Neural cell (in vitro differentiated cells): ENCODE data around the gene IRS2. TPM values are rescaled to one million over a fixed set of nuclear protein-coding genes. Genes with fewer than 3 reads are reported as not detected.

ENCODE experiments used
- H2AFZ ChIP-seq: fragments of 200-600, 300-800 bp; sonication (generic), shearing (Covaris generic); 2 replicates; pipeline ENCODE4 v1.6.0; 2014; ENCODE audit warnings: low read depth, mild to moderate bottlenecking, antibody characterized with exemption, low read length, moderate library complexity
- H3F3A ChIP-seq: fragments of 200-600 bp; shearing (Covaris generic); 2 replicates; pipeline ENCODE4 v1.6.1; 2016; ENCODE audit warnings: mild to moderate bottlenecking, moderate library complexity, mixed read lengths, antibody characterized with exemption, low read length; ENCODE audit not compliant: insufficient read depth, poor library complexity, severe bottlenecking
- H3K27ac ChIP-seq: fragments of 200-600, 300-800 bp; sonication (generic), shearing (Covaris generic); 2 replicates; pipeline ENCODE4 v1.5.1; 2014; ENCODE audit warnings: mild to moderate bottlenecking, low read length, moderate library complexity
- H3K27me3 ChIP-seq: fragments of 300-800, 200-600 bp; sonication (generic), shearing (Covaris generic); 2 replicates; pipeline ENCODE4 v1.6.0; 2014; ENCODE audit warnings: mild to moderate bottlenecking, low read depth, low read length, moderate library complexity; ENCODE audit not compliant: insufficient read depth
- H3K36me3 ChIP-seq: fragments of 300-800, 200-600 bp; sonication (generic), shearing (Covaris generic); 2 replicates; pipeline ENCODE4 v1.5.1; 2014; ENCODE audit warnings: mild to moderate bottlenecking, antibody characterized with exemption, low read length, moderate library complexity; ENCODE audit not compliant: insufficient read depth
- H3K4me2 ChIP-seq: fragments of 300-800, 200-600 bp; sonication (generic), shearing (Covaris generic); 2 replicates; pipeline ENCODE4 v1.6.0; 2014; ENCODE audit warnings: mild to moderate bottlenecking, low read length
- H3K4me3 ChIP-seq: fragments of 300-800, 200-600 bp; sonication (generic), shearing (Covaris generic); 2 replicates; pipeline ENCODE4 v1.5.1; 2014; ENCODE audit warnings: mild to moderate bottlenecking, low read length, moderate library complexity
- H3K79me2 ChIP-seq: fragments of 200-600 bp; shearing (Covaris generic); replicated peaks from 2 replicates; pipeline ENCODE4 v1.6.0; 2014; ENCODE audit warnings: mild to moderate bottlenecking, low read length, moderate library complexity; ENCODE audit not compliant: insufficient read depth
- H3K9ac ChIP-seq: fragments of 300-800, 200-600 bp; sonication (generic), shearing (Covaris generic); 2 replicates; pipeline ENCODE4 v1.6.1; 2016; ENCODE audit warnings: mild to moderate bottlenecking, low read length, mixed read lengths
- H3K9me2 ChIP-seq: fragments of 200-600 bp; shearing (Covaris generic); 2 replicates; pipeline ENCODE4 v1.6.1; 2016; ENCODE audit warnings: mild to moderate bottlenecking, low read length, mixed read lengths; ENCODE audit not compliant: insufficient read depth
- H3K9me3 ChIP-seq: fragments of 200-600, 300-800 bp; sonication (generic), shearing (Covaris generic); 2 replicates; pipeline ENCODE4 v1.6.1; 2016; ENCODE audit warnings: mild to moderate bottlenecking, mixed run types, low read length, moderate library complexity, mixed read lengths
- H4K20me1 ChIP-seq: fragments of 200-600 bp; shearing (Covaris generic); 2 replicates; pipeline ENCODE4 v1.6.1; 2016; ENCODE audit warnings: mild to moderate bottlenecking, mixed run types; ENCODE audit not compliant: insufficient read depth
- EP300 ChIP-seq: fragments of 450-650 bp; conservative IDR thresholded peaks from 2 replicates; pipeline ENCODE4 v1.6.1; 2014; ENCODE audit warnings: antibody characterized with exemption, mild to moderate bottlenecking, moderate library complexity; ENCODE audit not compliant: poor library complexity, severe bottlenecking
- EZH2 ChIP-seq: fragments of 200-600, 300-800 bp; shearing (Covaris generic), sonication (generic); IDR thresholded peaks from 2 replicates; pipeline ENCODE4 v1.6.1; 2014; ENCODE audit warnings: antibody characterized with exemption, low read length, borderline replicate concordance, mild to moderate bottlenecking; ENCODE audit not compliant: insufficient read depth, poor library complexity, severe bottlenecking
- MXI1 ChIP-seq: fragments of 450-650 bp; conservative IDR thresholded peaks from 2 replicates; pipeline ENCODE4 v1.6.1; 2014; ENCODE audit warnings: antibody characterized with exemption, mild to moderate bottlenecking; ENCODE audit not compliant: poor library complexity, severe bottlenecking
- POLR2AphosphoS5 ChIP-seq: IDR thresholded peaks from 2 replicates; pipeline ENCODE4 v1.6.1; 2012
- RAD21 ChIP-seq: fragments of 450-650 bp; conservative IDR thresholded peaks from 2 replicates; pipeline ENCODE4 v1.6.1; 2014; ENCODE audit warnings: antibody characterized with exemption, mild to moderate bottlenecking, moderate library complexity
- SMC3 ChIP-seq: fragments of 450-650 bp; conservative IDR thresholded peaks from 2 replicates; pipeline ENCODE4 v1.6.1; 2014; ENCODE audit warnings: antibody characterized with exemption, mild to moderate bottlenecking, moderate library complexity; ENCODE audit not compliant: poor library complexity
- TAF1 ChIP-seq: IDR thresholded peaks from 2 replicates; pipeline ENCODE4 v1.6.1; 2012; ENCODE audit warnings: low read depth
- polyA plus RNA-seq: library from polyadenylated mRNA; depleted of rRNA; stranded (reverse); fragments of >200 nt; gene quantifications from 2 replicates; pipeline ENCODE4 v1.2.3, GENCODE V29; 2014
- TF ChIP-seq, protein P1 (sequence below): fragments of 450-650 bp; IDR thresholded peaks from 2 replicates; pipeline ENCODE4 v1.5.1; 2014; ENCODE audit warnings: antibody characterized with exemption, mild to moderate bottlenecking, moderate library complexity; ENCODE audit not compliant: poor library complexity, severe bottlenecking
- TF ChIP-seq, protein P2 (sequence below): IDR thresholded peaks from 2 replicates; pipeline ENCODE4 v1.6.1; 2012; ENCODE audit warnings: borderline replicate concordance

The IRS2 gene
- polyA plus RNA-seq, 1 donor from 2014 or later = 7.1 TPM

DNA sequence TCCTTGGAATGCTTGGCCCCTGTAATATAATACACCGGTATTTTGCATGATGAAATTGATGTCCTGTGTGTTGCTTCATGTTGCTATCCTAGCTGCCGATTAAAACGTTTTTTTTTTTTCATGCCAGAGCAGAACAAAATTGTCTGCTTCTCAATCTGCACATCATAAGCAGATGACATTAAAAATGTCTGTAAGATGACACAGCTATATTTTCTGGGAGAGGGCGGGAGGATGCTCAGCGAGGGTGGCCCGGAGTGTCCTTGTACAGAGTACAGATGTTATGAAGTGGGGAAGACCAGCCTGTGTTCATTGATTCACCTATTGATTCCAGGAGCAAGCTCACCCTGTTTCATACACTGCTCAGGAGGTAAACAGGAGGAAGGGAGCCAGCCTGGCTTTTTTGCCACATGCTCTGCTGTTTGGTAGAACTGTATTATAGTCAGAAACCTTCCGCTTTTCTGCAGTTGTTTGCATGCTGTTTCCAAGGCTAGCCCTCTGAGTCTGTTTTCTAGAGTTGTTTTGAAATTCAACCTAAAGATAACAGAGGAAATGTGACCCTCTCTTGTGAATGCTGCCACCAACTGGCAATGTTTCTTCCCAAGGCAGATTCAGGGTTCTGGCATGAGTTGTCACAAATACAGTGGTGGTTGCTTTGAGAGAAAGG is 4.7 kb upstream of the IRS2 start:
- no peaks in the 10 kb centered on the region for H4K20me1 ChIP-seq
- H3K79me2 ChIP-seq = no peaks in the 10 kb centered on the region
- H3K27me3 ChIP-seq = no peaks in the 10 kb centered on the region
- TF ChIP-seq, protein P1, sequence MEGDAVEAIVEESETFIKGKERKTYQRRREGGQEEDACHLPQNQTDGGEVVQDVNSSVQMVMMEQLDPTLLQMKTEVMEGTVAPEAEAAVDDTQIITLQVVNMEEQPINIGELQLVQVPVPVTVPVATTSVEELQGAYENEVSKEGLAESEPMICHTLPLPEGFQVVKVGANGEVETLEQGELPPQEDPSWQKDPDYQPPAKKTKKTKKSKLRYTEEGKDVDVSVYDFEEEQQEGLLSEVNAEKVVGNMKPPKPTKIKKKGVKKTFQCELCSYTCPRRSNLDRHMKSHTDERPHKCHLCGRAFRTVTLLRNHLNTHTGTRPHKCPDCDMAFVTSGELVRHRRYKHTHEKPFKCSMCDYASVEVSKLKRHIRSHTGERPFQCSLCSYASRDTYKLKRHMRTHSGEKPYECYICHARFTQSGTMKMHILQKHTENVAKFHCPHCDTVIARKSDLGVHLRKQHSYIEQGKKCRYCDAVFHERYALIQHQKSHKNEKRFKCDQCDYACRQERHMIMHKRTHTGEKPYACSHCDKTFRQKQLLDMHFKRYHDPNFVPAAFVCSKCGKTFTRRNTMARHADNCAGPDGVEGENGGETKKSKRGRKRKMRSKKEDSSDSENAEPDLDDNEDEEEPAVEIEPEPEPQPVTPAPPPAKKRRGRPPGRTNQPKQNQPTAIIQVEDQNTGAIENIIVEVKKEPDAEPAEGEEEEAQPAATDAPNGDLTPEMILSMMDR = peak; percentile 83
- no peak for TF ChIP-seq EZH2
- TF ChIP-seq, protein P2, sequence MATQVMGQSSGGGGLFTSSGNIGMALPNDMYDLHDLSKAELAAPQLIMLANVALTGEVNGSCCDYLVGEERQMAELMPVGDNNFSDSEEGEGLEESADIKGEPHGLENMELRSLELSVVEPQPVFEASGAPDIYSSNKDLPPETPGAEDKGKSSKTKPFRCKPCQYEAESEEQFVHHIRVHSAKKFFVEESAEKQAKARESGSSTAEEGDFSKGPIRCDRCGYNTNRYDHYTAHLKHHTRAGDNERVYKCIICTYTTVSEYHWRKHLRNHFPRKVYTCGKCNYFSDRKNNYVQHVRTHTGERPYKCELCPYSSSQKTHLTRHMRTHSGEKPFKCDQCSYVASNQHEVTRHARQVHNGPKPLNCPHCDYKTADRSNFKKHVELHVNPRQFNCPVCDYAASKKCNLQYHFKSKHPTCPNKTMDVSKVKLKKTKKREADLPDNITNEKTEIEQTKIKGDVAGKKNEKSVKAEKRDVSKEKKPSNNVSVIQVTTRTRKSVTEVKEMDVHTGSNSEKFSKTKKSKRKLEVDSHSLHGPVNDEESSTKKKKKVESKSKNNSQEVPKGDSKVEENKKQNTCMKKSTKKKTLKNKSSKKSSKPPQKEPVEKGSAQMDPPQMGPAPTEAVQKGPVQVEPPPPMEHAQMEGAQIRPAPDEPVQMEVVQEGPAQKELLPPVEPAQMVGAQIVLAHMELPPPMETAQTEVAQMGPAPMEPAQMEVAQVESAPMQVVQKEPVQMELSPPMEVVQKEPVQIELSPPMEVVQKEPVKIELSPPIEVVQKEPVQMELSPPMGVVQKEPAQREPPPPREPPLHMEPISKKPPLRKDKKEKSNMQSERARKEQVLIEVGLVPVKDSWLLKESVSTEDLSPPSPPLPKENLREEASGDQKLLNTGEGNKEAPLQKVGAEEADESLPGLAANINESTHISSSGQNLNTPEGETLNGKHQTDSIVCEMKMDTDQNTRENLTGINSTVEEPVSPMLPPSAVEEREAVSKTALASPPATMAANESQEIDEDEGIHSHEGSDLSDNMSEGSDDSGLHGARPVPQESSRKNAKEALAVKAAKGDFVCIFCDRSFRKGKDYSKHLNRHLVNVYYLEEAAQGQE = no peak
- no peak for TF ChIP-seq MXI1
- no peak for TF ChIP-seq POLR2AphosphoS5
- peak; percentile 86 for TF ChIP-seq RAD21
- TF ChIP-seq TAF1 = no peak
- peak; percentile 86 for TF ChIP-seq SMC3
- H3K9ac ChIP-seq = no peak overlapping the region
- H3K36me3 ChIP-seq = no peaks in the 10 kb centered on the region
- peaks cover 3% of the 10 kb centered on the region for H3F3A ChIP-seq
- H3K9me3 ChIP-seq = no peaks in the 10 kb centered on the region
- no peak overlapping the region for H2AFZ ChIP-seq
- no peak overlapping the region for H3K4me2 ChIP-seq
- no peak overlapping the region for H3K27ac ChIP-seq
- H3K4me3 ChIP-seq = no peak overlapping the region
- H3K9me2 ChIP-seq = no peaks in the 10 kb centered on the region

- H3K9me2 ChIP-seq = no peaks in the 10 kb centered on the region
- no peaks in the 10 kb centered on the region for H3K79me2 ChIP-seq
- H2AFZ ChIP-seq = no peak overlapping the region
- H3F3A ChIP-seq = peaks cover 3% of the 10 kb centered on the region
- H3K9me3 ChIP-seq = no peaks in the 10 kb centered on the region
- no peaks in the 10 kb centered on the region for H4K20me1 ChIP-seq
- TF ChIP-seq, protein P2 = no peak
- TF ChIP-seq SMC3 (no peak), EP300 (no peak), TAF1 (no peak), RAD21 (no peak), EZH2 (no peak), MXI1 (no peak), POLR2AphosphoS5 (no peak)
- TF ChIP-seq, protein P1 = no peak
- H3K4me3 ChIP-seq = no peak overlapping the region
- no peak overlapping the region for H3K27ac ChIP-seq
- H3K4me2 ChIP-seq = no peak overlapping the region
- H3K27me3 ChIP-seq = no peaks in the 10 kb centered on the region
- H3K9ac ChIP-seq = no peak overlapping the region
- H3K36me3 ChIP-seq = no peaks in the 10 kb centered on the region
Observed at GRCh38 chr13:109790086-109790485, 3.7 kb upstream of the IRS2 start.
